Mesendoderm (in vitro differentiated cells): ENCODE results near the gene CIROP.
A peak's percentile ranks its signal among the peaks of the same experiment; 100 is the strongest.

Experiments used
- DNase-seq: peaks from one replicate; pipeline ENCODE4 v3.0.0; 2013
- H2AK5ac ChIP-seq: 2 replicates; pipeline ENCODE4 v1.6.1; 2013; ENCODE audit warnings: low read length, inconsistent platforms
- H2BK120ac ChIP-seq: 2 replicates; pipeline ENCODE4 v1.6.1; 2013; ENCODE audit warnings: low read depth, mild to moderate bottlenecking, low read length, moderate library complexity, mixed read lengths
- H2BK15ac ChIP-seq: replicated peaks from 2 replicates; pipeline ENCODE4 v1.6.1; 2013; ENCODE audit warnings: low read depth, mild to moderate bottlenecking, moderate library complexity
- H2BK5ac ChIP-seq: 2 replicates; pipeline ENCODE4 v1.6.1; 2013; ENCODE audit warnings: low read length, inconsistent platforms
- H3K18ac ChIP-seq: 2 replicates; pipeline ENCODE4 v1.6.1; 2013; ENCODE audit warnings: mild to moderate bottlenecking, low read length, mixed read lengths
- H3K23ac ChIP-seq: one replicate; pipeline ENCODE4 v1.6.1; 2013; ENCODE audit warnings: low read length
- H3K27ac ChIP-seq: 2 replicates; pipeline ENCODE4 v1.5.1; 2013; ENCODE audit warnings: low read depth, mild to moderate bottlenecking, inconsistent platforms, low read length, moderate library complexity
- H3K27me3 ChIP-seq: 2 replicates; pipeline ENCODE4 v1.6.1; 2013; ENCODE audit warnings: low read length, control low read depth, mild to moderate bottlenecking, inconsistent platforms; ENCODE audit not compliant: insufficient read depth, poor library complexity
- H3K36me3 ChIP-seq: 2 replicates; pipeline ENCODE4 v1.6.1; 2013; ENCODE audit warnings: low read length, inconsistent platforms; ENCODE audit not compliant: control insufficient read depth, insufficient read depth
- H3K4ac ChIP-seq: one replicate; pipeline ENCODE4 v1.6.1; 2013; ENCODE audit warnings: low read depth, mild to moderate bottlenecking, low read length, moderate library complexity
- H3K4me1 ChIP-seq: 2 replicates; pipeline ENCODE4 v1.6.1; 2013; ENCODE audit warnings: low read depth, low read length, inconsistent platforms; ENCODE audit not compliant: control insufficient read depth
- H3K4me2 ChIP-seq: 2 replicates; pipeline ENCODE4 v1.6.1; 2013; ENCODE audit warnings: low read length
- H3K4me3 ChIP-seq: 2 replicates; pipeline ENCODE4 v1.5.1; 2013; ENCODE audit warnings: mild to moderate bottlenecking, low read length
- H3K56ac ChIP-seq: one replicate; pipeline ENCODE4 v1.6.1; 2013; ENCODE audit warnings: low read length
- H3K79me1 ChIP-seq: 2 replicates; pipeline ENCODE4 v1.6.1; 2013; ENCODE audit warnings: low read length, inconsistent platforms
- H3K79me2 ChIP-seq: 2 replicates; pipeline ENCODE4 v1.6.1; 2013; ENCODE audit warnings: mild to moderate bottlenecking, low read length; ENCODE audit not compliant: control insufficient read depth, insufficient read depth
- H3K9ac ChIP-seq: 2 replicates; pipeline ENCODE4 v1.6.1; 2013; ENCODE audit warnings: low read length, inconsistent platforms
- H4K5ac ChIP-seq: one replicate; pipeline ENCODE4 v1.6.1; 2013; ENCODE audit warnings: low read length
- H4K8ac ChIP-seq: one replicate; pipeline ENCODE4 v1.6.1; 2013; ENCODE audit warnings: low read depth, mild to moderate bottlenecking, control low read depth, low read length, moderate library complexity
- WGBS: extraction: QIAGEN DNeasy Blood & Tissue Kit; methylation state at CpG from one replicate; pipeline ENCODE4 v1.1.7; 2013; ENCODE audit warnings: low lambda C conversion rate, missing lambda C conversion rate; ENCODE audit not compliant: insufficient coverage; ENCODE audit errors: extremely low coverage; 5-methylcytosine and 5-hydroxymethylcytosine counted together

CIROP gene

GRCh38 chr14:23124337-23124954 lies 19.7 kb upstream of the CIROP start:
- H2BK120ac ChIP-seq = no peak overlapping the region
- no peak overlapping the region for H3K56ac ChIP-seq
- H3K79me1 ChIP-seq = no peaks in the 10 kb centered on the region
- no peak overlapping the region for H2AK5ac ChIP-seq
- no peak overlapping the region for H4K5ac ChIP-seq
- no peak overlapping the region for H2BK5ac ChIP-seq
- no peaks in the 10 kb centered on the region for H3K27me3 ChIP-seq
- H3K9ac ChIP-seq = no peak overlapping the region
- H4K8ac ChIP-seq = no peak overlapping the region
- WGBS = no CpG with 5 or more reads among the region's 13 CpGs
- DNase-seq = no peak
- no peak overlapping the region for H3K23ac ChIP-seq
- H3K79me2 ChIP-seq = no peaks in the 10 kb centered on the region
- H3K4me1 ChIP-seq = peaks cover 7% of the 10 kb centered on the region
- no peak overlapping the region for H3K4me2 ChIP-seq
- H3K4me3 ChIP-seq = no peak overlapping the region
- no peak overlapping the region for H3K27ac ChIP-seq
- no peak overlapping the region for H3K4ac ChIP-seq
- H3K36me3 ChIP-seq = peaks cover 4% of the 10 kb centered on the region
- no peak overlapping the region for H2BK15ac ChIP-seq
- no peak overlapping the region for H3K18ac ChIP-seq

- Histone ChIP-seq H3K23ac (no peak overlapping the region), H3K4me2 (no peak overlapping the region), H3K27me3 (no peaks in the 10 kb centered on the region), H3K9ac (no peak overlapping the region), H4K5ac (no peak overlapping the region), H3K27ac (no peak overlapping the region), H3K4me1 (peaks cover 11% of the 10 kb centered on the region), H2BK15ac (no peak overlapping the region), H4K8ac (no peak overlapping the region), H3K79me2 (no peaks in the 10 kb centered on the region), H2BK5ac (no peak overlapping the region), H2BK120ac (no peak overlapping the region), H3K79me1 (no peaks in the 10 kb centered on the region), H3K4ac (no peak overlapping the region), H3K56ac (no peak overlapping the region), H2AK5ac (no peak overlapping the region), H3K4me3 (no peak overlapping the region), H3K36me3 (peaks cover 4% of the 10 kb centered on the region), H3K18ac (no peak overlapping the region)
- WGBS = no CpG with 5 or more reads among the region's 8 CpGs
- DNase-seq = no peak
Observed at GRCh38 chr14:23123419-23123818, 18.6 kb upstream of the CIROP start.

GRCh38 chr14:23122086-23122485 lies 17.3 kb upstream of the CIROP start:
- no peak overlapping the region for H3K18ac ChIP-seq
- H3K4me1 ChIP-seq = peaks cover 11% of the 10 kb centered on the region
- no peaks in the 10 kb centered on the region for H3K79me2 ChIP-seq
- no CpG with 5 or more reads among the region's 6 CpGs for WGBS
- H3K4me3 ChIP-seq = no peak overlapping the region
- H2AK5ac ChIP-seq = peak overlapping the region; percentile 27
- DNase-seq = no peak
- H2BK5ac ChIP-seq = no peak overlapping the region
- H4K8ac ChIP-seq = no peak overlapping the region
- no peaks in the 10 kb centered on the region for H3K79me1 ChIP-seq
- no peak overlapping the region for H4K5ac ChIP-seq
- no peak overlapping the region for H3K4ac ChIP-seq
- H3K56ac ChIP-seq = peak overlapping the region; percentile 25
- no peak overlapping the region for H3K4me2 ChIP-seq
- no peaks in the 10 kb centered on the region for H3K36me3 ChIP-seq
- no peak overlapping the region for H3K27ac ChIP-seq
- no peak overlapping the region for H2BK120ac ChIP-seq
- no peak overlapping the region for H3K23ac ChIP-seq
- no peak overlapping the region for H3K9ac ChIP-seq
- H3K27me3 ChIP-seq = no peaks in the 10 kb centered on the region
- no peak overlapping the region for H2BK15ac ChIP-seq

- no CpG with 5 or more reads among the region's 6 CpGs for WGBS
- Histone ChIP-seq H3K4ac (no peak overlapping the region), H3K27ac (peak overlapping the region; percentile 6), H3K23ac (no peak overlapping the region), H2AK5ac (no peak overlapping the region), H2BK15ac (no peak overlapping the region), H3K4me1 (peaks cover 11% of the 10 kb centered on the region), H3K36me3 (no peaks in the 10 kb centered on the region), H3K79me1 (no peaks in the 10 kb centered on the region), H3K18ac (peak overlapping the region; percentile 20), H3K9ac (peak overlapping the region; percentile 3), H3K56ac (peak overlapping the region; percentile 25), H2BK5ac (peak overlapping the region; percentile 1), H3K4me3 (no peak overlapping the region), H3K79me2 (no peaks in the 10 kb centered on the region), H3K4me2 (no peak overlapping the region), H4K8ac (no peak overlapping the region), H3K27me3 (no peaks in the 10 kb centered on the region), H2BK120ac (no peak overlapping the region), H4K5ac (no peak overlapping the region)
- peak; percentile 84 for DNase-seq
Observed at GRCh38 chr14:23121361-23121771, 16.6 kb upstream of the CIROP start.

- Histone ChIP-seq H2AK5ac (no peak overlapping the region), H3K79me2 (no peaks in the 10 kb centered on the region), H3K23ac (no peak overlapping the region), H3K9ac (peak overlapping the region; percentile 46), H2BK120ac (no peak overlapping the region), H3K79me1 (no peaks in the 10 kb centered on the region), H4K5ac (no peak overlapping the region), H3K4ac (no peak overlapping the region), H3K18ac (no peak overlapping the region), H3K27ac (no peak overlapping the region), H4K8ac (no peak overlapping the region), H2BK15ac (no peak overlapping the region), H3K56ac (peak overlapping the region; percentile 69), H3K4me3 (no peak overlapping the region), H3K4me2 (no peak overlapping the region), H3K36me3 (no peaks in the 10 kb centered on the region), H3K27me3 (no peaks in the 10 kb centered on the region), H3K4me1 (peaks cover 15% of the 10 kb centered on the region), H2BK5ac (no peak overlapping the region)
- DNase-seq = peak; percentile 94
- no CpG with 5 or more reads among the region's 9 CpGs for WGBS
Observed at GRCh38 chr14:23120541-23121251, 15.9 kb upstream of the CIROP start.
